ENCODE data around the gene TSHZ3. TPM values are rescaled to one million over a fixed set of nuclear protein-coding genes. Genes with fewer than 3 reads are reported as not detected.

The TSHZ3 gene
- polyA plus RNA-seq, 1 donor from 2014 or later, result 2.4 TPM

DNA sequence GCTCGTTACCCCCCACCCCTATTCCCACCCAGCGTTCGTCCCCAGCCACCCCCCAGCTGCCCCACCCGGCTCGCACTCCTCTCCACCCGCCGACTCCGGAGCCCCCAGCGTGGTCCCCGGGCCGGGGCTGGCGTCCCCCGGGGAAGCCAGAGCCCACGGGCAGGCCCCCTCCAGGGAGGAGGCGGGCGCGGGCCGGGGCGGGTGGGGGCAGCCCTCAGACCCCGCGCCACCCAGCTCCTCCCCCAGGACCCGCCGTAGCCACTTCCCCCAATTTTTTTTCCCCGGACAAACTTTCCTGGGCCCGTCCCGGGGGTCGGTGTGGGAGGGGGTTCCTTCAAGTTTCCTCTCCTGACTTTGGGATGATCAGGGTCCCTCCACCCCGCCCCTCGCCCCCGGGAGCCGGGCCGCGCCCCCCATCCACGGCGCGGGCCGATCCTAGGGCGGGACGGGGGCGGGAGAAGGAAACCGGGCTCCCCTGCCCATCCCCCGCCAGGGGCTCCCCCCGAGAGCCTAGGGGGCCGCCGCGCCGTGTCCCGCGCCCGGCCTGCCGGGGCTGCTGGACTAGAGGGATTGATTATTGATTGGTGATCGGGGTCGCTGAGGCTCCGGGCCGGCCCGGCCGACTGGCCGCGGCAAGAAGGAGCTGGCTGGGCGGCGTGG is 927 bp upstream of the TSHZ3 start:
- peaks cover 58% of the 10 kb centered on the region for H3K27me3 ChIP-seq (ENCODE audit: insufficient read depth, low read depth, low read length)
- no peak overlapping the region for H3K27ac ChIP-seq (ENCODE audit: low read length)
- H3K4me2 ChIP-seq (ENCODE audit: low read length), result no peak overlapping the region
- peak overlapping the region; percentile 46 for H3K9ac ChIP-seq (ENCODE audit: low read length)
- no peaks in the 10 kb centered on the region for H4K20me1 ChIP-seq (ENCODE audit: insufficient read depth)
- H3K9me2 ChIP-seq (ENCODE audit: insufficient read depth, low read length), result no peaks in the 10 kb centered on the region
- no peaks in the 10 kb centered on the region for H3K36me3 ChIP-seq (ENCODE audit: insufficient read depth, low read length)
- peaks cover 12% of the 10 kb centered on the region for H3K79me2 ChIP-seq (replicated peaks; ENCODE audit: insufficient read depth, low read length)
- TF ChIP-seq POLR2AphosphoS5 (IDR thresholded peaks at IDR 0.05) (no peak), SMC3 (conservative IDR thresholded peaks at IDR 0.05; ENCODE audit: poor library complexity) (no peak), EP300 (conservative IDR thresholded peaks at IDR 0.05; ENCODE audit: poor library complexity, severe bottlenecking) (no peak), RAD21 (conservative IDR thresholded peaks at IDR 0.05) (no peak), TAF1 (IDR thresholded peaks at IDR 0.05; ENCODE audit: low read depth) (no peak), MXI1 (conservative IDR thresholded peaks at IDR 0.05; ENCODE audit: poor library complexity, severe bottlenecking) (no peak)
- TF ChIP-seq, protein P1, sequence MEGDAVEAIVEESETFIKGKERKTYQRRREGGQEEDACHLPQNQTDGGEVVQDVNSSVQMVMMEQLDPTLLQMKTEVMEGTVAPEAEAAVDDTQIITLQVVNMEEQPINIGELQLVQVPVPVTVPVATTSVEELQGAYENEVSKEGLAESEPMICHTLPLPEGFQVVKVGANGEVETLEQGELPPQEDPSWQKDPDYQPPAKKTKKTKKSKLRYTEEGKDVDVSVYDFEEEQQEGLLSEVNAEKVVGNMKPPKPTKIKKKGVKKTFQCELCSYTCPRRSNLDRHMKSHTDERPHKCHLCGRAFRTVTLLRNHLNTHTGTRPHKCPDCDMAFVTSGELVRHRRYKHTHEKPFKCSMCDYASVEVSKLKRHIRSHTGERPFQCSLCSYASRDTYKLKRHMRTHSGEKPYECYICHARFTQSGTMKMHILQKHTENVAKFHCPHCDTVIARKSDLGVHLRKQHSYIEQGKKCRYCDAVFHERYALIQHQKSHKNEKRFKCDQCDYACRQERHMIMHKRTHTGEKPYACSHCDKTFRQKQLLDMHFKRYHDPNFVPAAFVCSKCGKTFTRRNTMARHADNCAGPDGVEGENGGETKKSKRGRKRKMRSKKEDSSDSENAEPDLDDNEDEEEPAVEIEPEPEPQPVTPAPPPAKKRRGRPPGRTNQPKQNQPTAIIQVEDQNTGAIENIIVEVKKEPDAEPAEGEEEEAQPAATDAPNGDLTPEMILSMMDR (IDR thresholded peaks at IDR 0.05; ENCODE audit: poor library complexity, severe bottlenecking), result no peak
- TF ChIP-seq, protein P2, sequence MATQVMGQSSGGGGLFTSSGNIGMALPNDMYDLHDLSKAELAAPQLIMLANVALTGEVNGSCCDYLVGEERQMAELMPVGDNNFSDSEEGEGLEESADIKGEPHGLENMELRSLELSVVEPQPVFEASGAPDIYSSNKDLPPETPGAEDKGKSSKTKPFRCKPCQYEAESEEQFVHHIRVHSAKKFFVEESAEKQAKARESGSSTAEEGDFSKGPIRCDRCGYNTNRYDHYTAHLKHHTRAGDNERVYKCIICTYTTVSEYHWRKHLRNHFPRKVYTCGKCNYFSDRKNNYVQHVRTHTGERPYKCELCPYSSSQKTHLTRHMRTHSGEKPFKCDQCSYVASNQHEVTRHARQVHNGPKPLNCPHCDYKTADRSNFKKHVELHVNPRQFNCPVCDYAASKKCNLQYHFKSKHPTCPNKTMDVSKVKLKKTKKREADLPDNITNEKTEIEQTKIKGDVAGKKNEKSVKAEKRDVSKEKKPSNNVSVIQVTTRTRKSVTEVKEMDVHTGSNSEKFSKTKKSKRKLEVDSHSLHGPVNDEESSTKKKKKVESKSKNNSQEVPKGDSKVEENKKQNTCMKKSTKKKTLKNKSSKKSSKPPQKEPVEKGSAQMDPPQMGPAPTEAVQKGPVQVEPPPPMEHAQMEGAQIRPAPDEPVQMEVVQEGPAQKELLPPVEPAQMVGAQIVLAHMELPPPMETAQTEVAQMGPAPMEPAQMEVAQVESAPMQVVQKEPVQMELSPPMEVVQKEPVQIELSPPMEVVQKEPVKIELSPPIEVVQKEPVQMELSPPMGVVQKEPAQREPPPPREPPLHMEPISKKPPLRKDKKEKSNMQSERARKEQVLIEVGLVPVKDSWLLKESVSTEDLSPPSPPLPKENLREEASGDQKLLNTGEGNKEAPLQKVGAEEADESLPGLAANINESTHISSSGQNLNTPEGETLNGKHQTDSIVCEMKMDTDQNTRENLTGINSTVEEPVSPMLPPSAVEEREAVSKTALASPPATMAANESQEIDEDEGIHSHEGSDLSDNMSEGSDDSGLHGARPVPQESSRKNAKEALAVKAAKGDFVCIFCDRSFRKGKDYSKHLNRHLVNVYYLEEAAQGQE (IDR thresholded peaks at IDR 0.05; ENCODE audit: borderline replicate concordance), result no peak
- H3K4me3 ChIP-seq (ENCODE audit: low read length), result peak overlapping the region; percentile 89
- H3F3A ChIP-seq (ENCODE audit: insufficient read depth, low read length, poor library complexity, severe bottlenecking), result no peaks in the 10 kb centered on the region
- no peaks in the 10 kb centered on the region for H3K9me3 ChIP-seq (ENCODE audit: low read length)
- H2AFZ ChIP-seq (ENCODE audit: low read depth, low read length), result no peak overlapping the region

GRCh38 chr19:31348481-31349159 is 616 bp downstream of the TSHZ3 start:
- H3K4me2 ChIP-seq (ENCODE audit: low read length), result peak overlapping the region; percentile 21
- H3K9me2 ChIP-seq (ENCODE audit: insufficient read depth, low read length), result no peaks in the 10 kb centered on the region
- H3K27ac ChIP-seq (ENCODE audit: low read length), result no peak overlapping the region
- H3K27me3 ChIP-seq (ENCODE audit: insufficient read depth, low read depth, low read length), result peaks cover 42% of the 10 kb centered on the region
- H3K36me3 ChIP-seq (ENCODE audit: insufficient read depth, low read length), result no peaks in the 10 kb centered on the region
- no peaks in the 10 kb centered on the region for H3F3A ChIP-seq (ENCODE audit: insufficient read depth, low read length, poor library complexity, severe bottlenecking)
- peak overlapping the region; percentile 59 for H3K9ac ChIP-seq (ENCODE audit: low read length)
- no peaks in the 10 kb centered on the region for H3K9me3 ChIP-seq (ENCODE audit: low read length)
- H3K4me3 ChIP-seq (ENCODE audit: low read length), result peak overlapping the region; percentile 89
- H4K20me1 ChIP-seq (ENCODE audit: insufficient read depth), result no peaks in the 10 kb centered on the region
- no peak overlapping the region for H2AFZ ChIP-seq (ENCODE audit: low read depth, low read length)
- TF ChIP-seq, protein P2 (IDR thresholded peaks at IDR 0.05; ENCODE audit: borderline replicate concordance), result no peak
- TF ChIP-seq RAD21 (conservative IDR thresholded peaks at IDR 0.05), result peak; percentile 49
- TF ChIP-seq MXI1 (conservative IDR thresholded peaks at IDR 0.05; ENCODE audit: poor library complexity, severe bottlenecking), result peak; percentile 26
- no peak for TF ChIP-seq POLR2AphosphoS5 (IDR thresholded peaks at IDR 0.05)
- TF ChIP-seq SMC3 (conservative IDR thresholded peaks at IDR 0.05; ENCODE audit: poor library complexity), result peak; percentile 63
- TF ChIP-seq, protein P1 (IDR thresholded peaks at IDR 0.05; ENCODE audit: poor library complexity, severe bottlenecking), result no peak
- TF ChIP-seq EZH2 (IDR thresholded peaks at IDR 0.05; ENCODE audit: borderline replicate concordance, insufficient read depth, low read length, poor library complexity, severe bottlenecking), result no peak
- no peak for TF ChIP-seq TAF1 (IDR thresholded peaks at IDR 0.05; ENCODE audit: low read depth)
- TF ChIP-seq EP300 (conservative IDR thresholded peaks at IDR 0.05; ENCODE audit: poor library complexity, severe bottlenecking), result no peak
- H3K79me2 ChIP-seq (replicated peaks; ENCODE audit: insufficient read depth, low read length), result peaks cover 12% of the 10 kb centered on the region
